ENCODE results near the gene CDH13.

CDH13 gene

DNA sequence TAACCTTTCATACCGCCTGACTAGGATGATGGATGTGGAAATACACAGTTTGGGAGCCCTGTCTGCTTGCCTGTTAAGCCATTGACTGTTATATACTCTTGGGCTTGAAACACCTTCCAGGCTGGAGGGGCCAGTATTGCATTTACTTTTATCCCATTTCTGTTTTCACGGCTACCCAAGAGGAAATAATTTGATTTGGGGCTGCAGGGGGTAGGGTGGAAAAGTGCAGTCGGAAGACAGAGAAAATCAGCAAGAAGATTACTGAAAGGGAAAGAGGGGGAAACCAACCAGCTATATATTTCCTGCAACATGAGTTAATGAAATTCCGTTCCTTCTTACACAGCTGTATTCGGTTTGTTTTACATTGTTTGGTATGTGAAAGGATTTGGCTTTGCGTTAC lies 202.5 kb downstream of the CDH13 start:
- TF ChIP-seq, protein P1, sequence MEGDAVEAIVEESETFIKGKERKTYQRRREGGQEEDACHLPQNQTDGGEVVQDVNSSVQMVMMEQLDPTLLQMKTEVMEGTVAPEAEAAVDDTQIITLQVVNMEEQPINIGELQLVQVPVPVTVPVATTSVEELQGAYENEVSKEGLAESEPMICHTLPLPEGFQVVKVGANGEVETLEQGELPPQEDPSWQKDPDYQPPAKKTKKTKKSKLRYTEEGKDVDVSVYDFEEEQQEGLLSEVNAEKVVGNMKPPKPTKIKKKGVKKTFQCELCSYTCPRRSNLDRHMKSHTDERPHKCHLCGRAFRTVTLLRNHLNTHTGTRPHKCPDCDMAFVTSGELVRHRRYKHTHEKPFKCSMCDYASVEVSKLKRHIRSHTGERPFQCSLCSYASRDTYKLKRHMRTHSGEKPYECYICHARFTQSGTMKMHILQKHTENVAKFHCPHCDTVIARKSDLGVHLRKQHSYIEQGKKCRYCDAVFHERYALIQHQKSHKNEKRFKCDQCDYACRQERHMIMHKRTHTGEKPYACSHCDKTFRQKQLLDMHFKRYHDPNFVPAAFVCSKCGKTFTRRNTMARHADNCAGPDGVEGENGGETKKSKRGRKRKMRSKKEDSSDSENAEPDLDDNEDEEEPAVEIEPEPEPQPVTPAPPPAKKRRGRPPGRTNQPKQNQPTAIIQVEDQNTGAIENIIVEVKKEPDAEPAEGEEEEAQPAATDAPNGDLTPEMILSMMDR (IDR thresholded peaks at IDR 0.05; ENCODE audit: low read depth, low read length): no peak
- no peak overlapping the region for H3K4me3 ChIP-seq (ENCODE audit: low read depth, low read length)

DNA sequence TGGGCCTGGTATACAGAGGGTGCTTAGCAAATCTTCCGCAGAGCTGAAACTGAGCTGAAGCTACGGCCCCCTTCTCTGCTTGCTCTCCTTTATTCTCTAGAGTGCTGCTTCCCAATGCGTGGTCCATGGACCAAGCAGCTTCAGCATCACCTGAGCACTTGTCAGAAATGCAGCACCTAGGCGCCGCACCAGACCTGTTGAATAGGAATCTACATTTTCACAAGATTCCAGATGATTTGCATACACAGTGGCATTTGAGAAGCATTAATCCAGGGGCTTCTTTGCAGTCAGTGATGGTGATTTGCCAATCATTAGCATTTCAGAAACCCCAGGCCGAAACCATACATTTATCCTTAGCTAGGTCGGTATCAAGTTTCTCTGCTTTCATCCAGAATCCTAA lies 204.2 kb downstream of the CDH13 start:
- H3K4me3 ChIP-seq (ENCODE audit: low read depth, low read length): no peak overlapping the region
- TF ChIP-seq, protein P1 (IDR thresholded peaks at IDR 0.05; ENCODE audit: low read depth, low read length): no peak

DNA sequence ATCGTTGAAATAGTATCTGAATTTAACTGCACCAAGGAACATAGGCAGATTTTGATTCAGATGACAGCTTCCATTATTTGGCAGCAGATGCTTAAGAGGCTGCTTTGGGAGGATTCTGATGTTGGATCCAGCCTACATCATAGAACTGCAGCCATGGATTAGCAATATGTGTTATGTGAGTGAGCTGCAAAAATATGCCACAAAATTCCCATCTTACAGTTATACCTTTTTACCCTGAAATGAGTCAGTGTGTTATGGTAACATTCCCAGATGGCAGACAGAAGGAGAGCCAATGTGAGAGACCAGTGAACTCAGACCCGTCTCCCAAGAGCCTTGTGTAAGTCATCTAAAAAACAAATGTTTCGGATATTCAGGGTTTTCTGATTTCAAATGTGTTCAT lies 206.1 kb downstream of the CDH13 start:
- no peak overlapping the region for H3K4me3 ChIP-seq (ENCODE audit: low read depth, low read length)
- TF ChIP-seq, protein P1 (IDR thresholded peaks at IDR 0.05; ENCODE audit: low read depth, low read length): no peak

DNA sequence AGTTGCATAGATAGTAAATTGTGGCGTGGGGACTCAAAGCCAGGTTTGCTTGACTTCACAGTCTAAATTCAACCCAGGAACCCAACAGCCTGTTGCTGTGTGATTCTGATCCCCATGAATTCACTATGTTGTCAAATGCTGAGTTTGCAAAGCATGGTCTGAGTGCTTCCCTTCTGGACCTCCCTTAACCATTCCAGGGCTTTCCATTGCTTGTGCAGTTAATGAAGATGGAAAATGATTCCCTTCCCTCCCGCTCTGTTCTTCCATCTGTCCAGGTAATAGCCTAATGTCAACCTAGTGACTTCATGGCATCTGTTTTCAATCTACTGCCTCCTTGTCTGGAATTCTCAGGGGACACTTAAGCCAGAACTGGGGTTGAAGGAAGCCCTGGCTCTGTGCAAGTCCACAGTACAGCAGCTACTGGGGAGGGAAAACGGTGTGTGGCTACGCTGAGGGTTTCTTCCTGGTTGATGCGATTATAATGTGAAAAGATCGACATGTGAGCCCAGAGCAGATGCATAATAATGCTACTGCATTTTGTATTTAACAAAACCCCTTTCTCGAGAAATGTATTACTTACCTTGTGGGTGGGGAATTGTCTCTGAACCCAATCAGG lies 206.7 kb downstream of the CDH13 start:
- TF ChIP-seq, protein P1 (IDR thresholded peaks at IDR 0.05; ENCODE audit: low read depth, low read length): no peak
- no peak overlapping the region for H3K4me3 ChIP-seq (ENCODE audit: low read depth, low read length)

DNA sequence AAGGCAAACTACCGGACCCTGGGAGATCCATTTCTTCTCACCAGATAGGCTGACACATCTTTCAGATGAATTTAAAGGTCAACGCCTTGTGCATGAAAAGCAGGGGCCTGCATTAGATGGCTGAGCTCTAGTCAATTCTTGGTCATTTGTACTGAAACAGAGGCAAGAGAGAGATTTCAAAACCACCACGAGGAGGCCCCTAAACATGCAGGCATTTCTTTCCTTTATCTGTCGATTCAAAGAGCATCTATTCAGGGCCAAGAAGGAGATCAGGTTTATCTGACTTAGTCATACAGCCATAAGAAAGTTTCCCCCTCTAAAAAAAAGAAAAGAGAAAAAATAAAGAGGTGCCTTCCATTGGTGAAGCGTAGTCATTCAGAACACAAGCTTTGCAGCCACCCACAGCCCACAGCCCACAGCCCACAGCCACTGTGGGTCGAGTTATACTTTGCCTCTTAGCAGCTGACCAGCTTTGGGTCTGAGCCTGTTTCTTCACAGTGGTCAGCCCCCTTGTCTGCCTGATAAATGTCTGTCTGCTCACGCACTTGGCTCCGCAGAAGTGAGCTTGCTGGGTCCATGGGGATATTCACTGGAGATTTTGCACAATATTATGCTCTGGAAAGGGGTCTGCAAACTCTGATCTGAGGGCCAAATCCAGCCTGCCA lies 207.5 kb downstream of the CDH13 start:
- TF ChIP-seq, protein P1 (IDR thresholded peaks at IDR 0.05; ENCODE audit: low read depth, low read length): no peak
- no peak overlapping the region for H3K4me3 ChIP-seq (ENCODE audit: low read depth, low read length)

DNA sequence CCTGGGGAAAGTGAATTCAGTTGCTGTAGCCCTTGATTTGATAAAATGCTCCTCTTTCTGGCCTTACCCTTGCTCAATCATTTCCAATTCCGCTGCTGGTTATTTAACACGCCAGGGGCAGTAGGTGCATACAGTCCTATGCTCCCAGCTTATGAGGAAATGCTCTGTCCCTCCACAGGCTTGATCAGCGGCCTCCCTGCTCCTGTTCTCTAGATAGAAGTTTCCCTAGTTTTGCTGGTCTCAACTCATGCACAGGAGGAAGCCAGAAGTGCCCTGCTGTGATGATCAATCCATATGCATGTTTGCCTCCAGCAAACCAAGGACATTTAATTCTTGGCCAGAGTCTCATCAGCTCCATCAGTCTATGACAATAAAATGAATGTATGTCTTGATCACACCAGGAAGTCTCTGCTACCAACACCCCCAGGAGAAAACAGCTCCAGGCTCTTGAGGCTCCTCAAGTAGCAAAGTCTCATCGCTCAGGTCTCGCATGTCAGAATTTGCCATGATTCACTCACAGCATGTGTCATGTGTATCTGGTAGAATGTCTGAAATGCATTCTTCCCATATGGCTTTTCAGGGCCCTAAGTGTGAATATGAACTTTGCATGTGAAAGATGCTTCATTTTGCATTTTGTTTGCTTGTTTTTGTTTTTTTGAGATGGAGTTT lies 208.9 kb downstream of the CDH13 start:
- TF ChIP-seq, protein P1 (IDR thresholded peaks at IDR 0.05; ENCODE audit: low read depth, low read length): no peak
- H3K4me3 ChIP-seq (ENCODE audit: low read depth, low read length): no peak overlapping the region

DNA sequence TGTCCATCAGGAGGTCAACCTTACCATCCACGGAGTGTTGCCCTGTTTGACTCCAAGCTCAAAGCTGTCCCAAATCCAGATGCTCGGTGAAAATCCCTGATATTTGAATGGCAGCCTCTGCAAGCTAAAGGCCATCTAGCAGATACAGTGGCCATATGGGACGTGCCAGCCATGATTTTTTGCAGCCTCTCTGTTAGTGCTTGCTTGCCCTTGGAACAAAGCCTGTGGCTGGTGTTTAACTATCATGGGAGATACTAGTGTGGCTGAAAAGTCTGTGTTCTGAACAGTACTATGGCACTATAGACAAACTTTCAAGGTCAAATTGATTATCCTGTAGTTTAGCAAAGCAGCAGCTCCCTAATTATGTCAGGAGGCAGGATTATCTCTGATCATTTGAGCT lies 214.3 kb downstream of the CDH13 start:
- H3K4me3 ChIP-seq (ENCODE audit: low read depth, low read length): no peak overlapping the region
- TF ChIP-seq, protein P1 (IDR thresholded peaks at IDR 0.05; ENCODE audit: low read depth, low read length): no peak
